Epithelial cell of esophagus (primary cell): ENCODE data around the gene LRRC45.

ENCODE experiments used
- DNase-seq: peaks from one replicate; pipeline ENCODE4 v3.0.0; 2010; ENCODE audit warnings: low read depth
- H3K4me3 ChIP-seq: 2 replicates; pipeline ENCODE4 v1.5.1; 2011; ENCODE audit warnings: mild to moderate bottlenecking, low read length, control low read depth
- TF ChIP-seq, protein P1 (sequence below): IDR thresholded peaks from 2 replicates; pipeline ENCODE4 v1.5.1; 2011; ENCODE audit warnings: low read depth, mild to moderate bottlenecking, low read length, control low read depth, inconsistent platforms; ENCODE audit not compliant: insufficient read depth; ENCODE audit errors: missing control alignments

Gene LRRC45

DNA sequence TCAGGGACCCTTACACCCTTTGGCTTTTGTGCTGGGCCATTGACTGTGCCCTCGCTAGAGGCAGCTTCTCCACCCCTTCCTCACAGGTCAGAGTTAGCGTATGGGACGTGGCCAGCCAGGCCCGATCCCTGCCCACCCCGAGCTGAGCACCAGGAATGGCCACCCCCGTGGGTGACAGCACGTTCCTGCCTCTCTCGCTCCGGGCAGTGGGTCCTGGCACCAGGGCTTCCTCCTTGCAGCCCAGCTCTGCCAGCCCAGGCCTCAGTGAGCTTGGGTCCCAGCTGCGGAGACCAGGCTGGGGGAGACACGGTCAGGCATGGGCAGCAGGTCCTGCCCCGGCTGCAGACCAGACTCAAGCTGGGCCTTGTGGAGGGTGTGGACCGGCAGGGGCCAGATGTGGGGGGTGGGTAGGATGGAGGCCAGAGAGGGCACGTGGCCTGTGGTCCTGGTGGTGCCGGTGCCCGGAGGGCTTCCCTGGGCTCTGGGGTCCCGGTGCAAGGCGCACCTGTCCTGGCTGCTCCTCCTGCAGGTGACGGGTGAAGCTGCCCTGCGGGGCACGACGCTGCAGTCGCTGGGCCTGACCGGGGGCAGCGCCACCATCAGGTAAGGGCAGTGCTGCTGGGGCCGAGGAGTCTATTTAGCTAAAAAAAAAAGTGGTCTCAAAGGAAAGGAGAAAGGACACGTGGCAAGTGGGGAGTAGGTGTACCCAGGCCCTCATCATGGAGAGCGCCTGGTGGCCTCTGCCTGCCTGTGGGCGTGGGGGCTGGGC is 27.5 kb upstream of the LRRC45 start:
- no peak for DNase-seq
- H3K4me3 ChIP-seq: no peak overlapping the region
- TF ChIP-seq, protein P1, sequence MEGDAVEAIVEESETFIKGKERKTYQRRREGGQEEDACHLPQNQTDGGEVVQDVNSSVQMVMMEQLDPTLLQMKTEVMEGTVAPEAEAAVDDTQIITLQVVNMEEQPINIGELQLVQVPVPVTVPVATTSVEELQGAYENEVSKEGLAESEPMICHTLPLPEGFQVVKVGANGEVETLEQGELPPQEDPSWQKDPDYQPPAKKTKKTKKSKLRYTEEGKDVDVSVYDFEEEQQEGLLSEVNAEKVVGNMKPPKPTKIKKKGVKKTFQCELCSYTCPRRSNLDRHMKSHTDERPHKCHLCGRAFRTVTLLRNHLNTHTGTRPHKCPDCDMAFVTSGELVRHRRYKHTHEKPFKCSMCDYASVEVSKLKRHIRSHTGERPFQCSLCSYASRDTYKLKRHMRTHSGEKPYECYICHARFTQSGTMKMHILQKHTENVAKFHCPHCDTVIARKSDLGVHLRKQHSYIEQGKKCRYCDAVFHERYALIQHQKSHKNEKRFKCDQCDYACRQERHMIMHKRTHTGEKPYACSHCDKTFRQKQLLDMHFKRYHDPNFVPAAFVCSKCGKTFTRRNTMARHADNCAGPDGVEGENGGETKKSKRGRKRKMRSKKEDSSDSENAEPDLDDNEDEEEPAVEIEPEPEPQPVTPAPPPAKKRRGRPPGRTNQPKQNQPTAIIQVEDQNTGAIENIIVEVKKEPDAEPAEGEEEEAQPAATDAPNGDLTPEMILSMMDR: no peak

DNA sequence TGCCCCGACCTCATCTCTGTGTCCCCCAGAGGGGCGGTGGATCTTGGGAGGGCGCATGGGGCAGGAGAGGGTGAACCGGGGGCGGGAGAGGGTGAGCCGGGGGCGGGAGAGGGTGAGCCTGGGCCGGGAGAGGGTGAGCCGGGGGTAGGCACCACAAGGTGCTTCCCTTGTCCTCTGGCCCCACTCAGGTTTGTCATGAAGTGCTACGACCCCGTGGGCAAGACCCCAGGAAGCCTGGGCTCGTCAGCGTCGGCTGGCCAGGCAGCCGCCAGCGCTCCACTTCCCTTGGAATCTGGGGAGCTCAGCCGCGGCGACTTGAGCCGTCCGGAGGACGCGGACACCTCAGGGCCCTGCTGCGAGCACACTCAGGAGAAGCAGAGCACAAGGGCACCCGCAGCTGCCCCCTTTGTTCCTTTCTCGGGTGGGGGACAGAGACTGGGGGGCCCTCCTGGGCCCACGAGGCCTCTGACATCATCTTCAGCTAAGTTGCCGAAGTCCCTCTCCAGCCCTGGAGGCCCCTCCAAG is 26.8 kb upstream of the LRRC45 start:
- DNase-seq: no peak
- TF ChIP-seq, protein P1: no peak
- no peak overlapping the region for H3K4me3 ChIP-seq

DNA sequence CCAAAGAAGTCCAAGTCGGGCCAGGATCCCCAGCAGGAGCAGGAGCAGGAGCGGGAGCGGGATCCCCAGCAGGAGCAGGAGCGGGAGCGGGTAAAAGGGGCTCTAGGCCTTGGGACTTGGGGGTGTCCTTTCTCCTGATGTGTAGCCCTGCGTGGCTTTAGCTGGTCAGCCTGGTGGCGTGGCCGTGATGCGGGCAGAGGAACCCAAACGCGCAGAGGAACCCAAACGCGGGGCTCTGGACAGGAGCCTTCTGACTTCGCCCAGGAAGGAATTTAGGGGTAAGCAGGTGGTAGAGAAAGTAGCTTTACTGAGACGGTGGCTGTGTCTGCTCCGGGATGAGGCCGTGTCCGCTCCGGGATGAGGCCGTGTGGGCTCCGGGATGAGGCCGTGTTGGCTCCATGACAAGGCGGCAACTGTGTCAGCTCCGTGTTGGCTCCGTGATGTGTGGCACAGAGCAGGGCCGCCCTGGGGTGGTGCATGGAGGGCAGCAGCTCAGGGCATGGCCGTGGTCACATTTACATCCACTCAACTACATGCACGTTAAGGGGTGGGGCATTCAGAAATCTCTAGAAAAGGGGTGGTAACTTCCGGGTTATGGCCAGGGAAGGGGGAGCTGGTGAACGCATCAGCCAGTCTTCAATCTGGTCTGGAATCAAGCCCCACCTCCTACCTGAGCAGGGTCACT is 26.2 kb upstream of the LRRC45 start:
- TF ChIP-seq, protein P1: no peak
- no peak for DNase-seq
- H3K4me3 ChIP-seq: no peak overlapping the region

DNA sequence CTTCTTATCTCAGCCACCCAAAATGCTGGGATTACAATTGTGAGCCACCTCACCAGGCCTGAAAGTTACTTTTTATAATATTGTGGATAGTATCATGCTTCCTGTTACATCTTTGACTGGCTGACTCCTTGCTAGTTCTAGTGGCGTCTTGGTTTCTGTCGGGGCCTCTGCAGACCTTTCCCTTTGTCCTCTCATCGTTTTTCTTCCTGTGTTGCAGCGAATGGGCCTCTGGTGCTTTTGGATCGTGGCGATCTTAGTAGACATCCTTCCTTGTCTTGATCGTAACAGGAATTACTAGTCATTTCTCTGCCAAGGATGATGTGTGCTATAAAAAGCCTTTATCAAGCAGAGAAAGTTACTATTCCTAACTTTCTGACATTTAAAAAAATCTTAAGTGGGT is 24.9 kb upstream of the LRRC45 start:
- TF ChIP-seq, protein P1: no peak
- DNase-seq: no peak
- H3K4me3 ChIP-seq: no peak overlapping the region

DNA sequence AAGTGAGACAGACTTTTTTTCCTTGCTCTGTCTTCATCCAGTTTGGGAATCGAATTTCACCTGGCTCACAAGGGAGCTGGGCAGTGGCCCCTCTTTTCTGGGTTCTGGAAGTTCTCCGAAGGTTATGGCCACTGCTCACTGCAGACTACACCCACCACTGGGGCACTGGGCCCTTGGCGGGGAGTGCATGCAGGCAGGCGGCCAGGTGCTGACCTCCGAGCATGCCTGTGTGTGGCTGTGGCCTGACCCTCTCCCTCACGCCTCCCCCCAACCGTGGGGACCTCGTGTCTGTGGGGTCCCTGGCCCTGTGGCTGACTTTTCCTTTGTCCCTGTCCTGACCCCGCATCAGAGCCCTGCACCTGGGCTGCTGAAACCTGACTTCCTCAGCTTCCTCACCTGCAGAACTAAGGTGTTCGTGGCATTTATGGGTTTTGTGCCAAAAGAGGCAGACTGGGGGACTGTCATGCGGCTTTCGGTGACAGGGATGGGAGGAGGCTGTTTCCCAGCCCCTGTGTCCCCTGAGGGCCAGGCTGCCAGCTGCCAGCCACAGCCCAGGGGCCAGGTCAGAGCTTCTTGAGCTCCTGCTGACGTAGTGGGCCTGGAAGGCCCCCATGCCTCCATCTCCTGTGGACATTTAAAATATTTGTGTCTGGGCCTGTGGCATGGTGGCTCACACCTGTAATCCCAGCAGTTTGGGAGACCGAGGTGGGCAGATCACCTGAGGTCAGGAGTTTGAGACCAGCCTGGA is 24.2 kb upstream of the LRRC45 start:
- TF ChIP-seq, protein P1: no peak
- no peak for DNase-seq
- no peak overlapping the region for H3K4me3 ChIP-seq

DNA sequence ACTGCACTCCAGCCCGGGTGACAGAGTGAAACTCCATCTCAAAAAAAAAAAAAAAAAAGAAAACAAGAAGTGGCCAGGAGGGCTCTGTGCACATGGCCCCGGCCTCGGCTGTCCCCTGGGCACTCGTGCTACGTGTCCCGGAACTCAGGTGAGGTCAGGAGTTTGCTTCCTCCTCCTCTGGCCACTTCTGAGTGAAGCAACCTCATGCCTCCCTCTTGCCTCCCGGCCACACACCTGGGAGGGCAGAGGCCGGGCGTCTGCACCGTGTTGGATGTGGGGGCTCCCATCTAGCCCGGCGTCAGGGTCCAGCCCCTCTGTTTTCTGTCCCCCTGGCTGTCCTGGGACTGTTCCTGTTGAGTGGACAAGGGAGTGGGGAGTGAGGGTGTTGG is 23.5 kb upstream of the LRRC45 start:
- TF ChIP-seq, protein P1: no peak
- no peak for DNase-seq
- H3K4me3 ChIP-seq: no peak overlapping the region
